ENCODE measurements around the gene HOXA5.

Gene HOXA5

GRCh38 chr7:27165089-27165995, 21.9 kb upstream of the HOXA5 start, which contains the start of gene HOXA9:
TSS of gene HOXA9 (minus strand) at chr7:27165537. CDS start at chr7:27165457, 80 bp downstream.
- no peak within 1 kb of the TSS for H3K4me3 ChIP-seq (IDR thresholded peaks at IDR 0.05; ENCODE audit: insufficient read depth, low read depth, low read length)
- no peaks in the 10 kb centered on the region for H3K4me1 ChIP-seq (ENCODE audit: low read depth, poor library complexity, severe bottlenecking)
- no peaks in the 10 kb centered on the region for H4K20me1 ChIP-seq (ENCODE audit: insufficient read depth)
- no peak within 1 kb of the TSS for H2AFZ ChIP-seq (ENCODE audit: low read depth)
- H3K27ac ChIP-seq = no peak within 1 kb of the TSS
- no peaks in the 10 kb centered on the region for H3K36me3 ChIP-seq (ENCODE audit: insufficient read depth)
- no peak within 1 kb of the TSS for H3K4me2 ChIP-seq
- TF ChIP-seq, protein P1, sequence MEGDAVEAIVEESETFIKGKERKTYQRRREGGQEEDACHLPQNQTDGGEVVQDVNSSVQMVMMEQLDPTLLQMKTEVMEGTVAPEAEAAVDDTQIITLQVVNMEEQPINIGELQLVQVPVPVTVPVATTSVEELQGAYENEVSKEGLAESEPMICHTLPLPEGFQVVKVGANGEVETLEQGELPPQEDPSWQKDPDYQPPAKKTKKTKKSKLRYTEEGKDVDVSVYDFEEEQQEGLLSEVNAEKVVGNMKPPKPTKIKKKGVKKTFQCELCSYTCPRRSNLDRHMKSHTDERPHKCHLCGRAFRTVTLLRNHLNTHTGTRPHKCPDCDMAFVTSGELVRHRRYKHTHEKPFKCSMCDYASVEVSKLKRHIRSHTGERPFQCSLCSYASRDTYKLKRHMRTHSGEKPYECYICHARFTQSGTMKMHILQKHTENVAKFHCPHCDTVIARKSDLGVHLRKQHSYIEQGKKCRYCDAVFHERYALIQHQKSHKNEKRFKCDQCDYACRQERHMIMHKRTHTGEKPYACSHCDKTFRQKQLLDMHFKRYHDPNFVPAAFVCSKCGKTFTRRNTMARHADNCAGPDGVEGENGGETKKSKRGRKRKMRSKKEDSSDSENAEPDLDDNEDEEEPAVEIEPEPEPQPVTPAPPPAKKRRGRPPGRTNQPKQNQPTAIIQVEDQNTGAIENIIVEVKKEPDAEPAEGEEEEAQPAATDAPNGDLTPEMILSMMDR (conservative IDR thresholded peaks at IDR 0.05; ENCODE audit: low read depth, low read length) = no peak
- no peaks in the 10 kb centered on the region for H3K27me3 ChIP-seq (ENCODE audit: insufficient read depth, low read depth)
- H3K9ac ChIP-seq = no peak within 1 kb of the TSS
- H3K79me2 ChIP-seq (ENCODE audit: insufficient read depth, low read depth) = no peaks in the 10 kb centered on the region

- no peaks in the 10 kb centered on the region for H3K4me1 ChIP-seq (ENCODE audit: low read depth, poor library complexity, severe bottlenecking)
- H3K36me3 ChIP-seq (ENCODE audit: insufficient read depth) = no peaks in the 10 kb centered on the region
- no peaks in the 10 kb centered on the region for H3K27me3 ChIP-seq (ENCODE audit: insufficient read depth, low read depth)
- no peak overlapping the region for H3K9ac ChIP-seq
- H3K4me2 ChIP-seq = no peak overlapping the region
- no peak overlapping the region for H3K4me3 ChIP-seq (IDR thresholded peaks at IDR 0.05; ENCODE audit: insufficient read depth, low read depth, low read length)
- TF ChIP-seq, protein P1 (conservative IDR thresholded peaks at IDR 0.05; ENCODE audit: low read depth, low read length) = no peak
- no peak overlapping the region for H2AFZ ChIP-seq (ENCODE audit: low read depth)
- H3K79me2 ChIP-seq (ENCODE audit: insufficient read depth, low read depth) = no peaks in the 10 kb centered on the region
- no peak overlapping the region for H3K27ac ChIP-seq
- H4K20me1 ChIP-seq (ENCODE audit: insufficient read depth) = no peaks in the 10 kb centered on the region
Observed at GRCh38 chr7:27164367-27165088, 21.0 kb upstream of the HOXA5 start.

GRCh38 chr7:27164045-27164366, 20.5 kb upstream of the HOXA5 start:
- TF ChIP-seq, protein P1 (conservative IDR thresholded peaks at IDR 0.05; ENCODE audit: low read depth, low read length) = no peak
- H3K27me3 ChIP-seq (ENCODE audit: insufficient read depth, low read depth) = no peaks in the 10 kb centered on the region

GRCh38 chr7:27163288-27164044, 20.0 kb upstream of the HOXA5 start:
- TF ChIP-seq, protein P1 (conservative IDR thresholded peaks at IDR 0.05; ENCODE audit: low read depth, low read length) = no peak
- H3K27ac ChIP-seq = no peak overlapping the region
- H3K4me2 ChIP-seq = no peak overlapping the region
- H4K20me1 ChIP-seq (ENCODE audit: insufficient read depth) = no peaks in the 10 kb centered on the region
- no peaks in the 10 kb centered on the region for H3K4me1 ChIP-seq (ENCODE audit: low read depth, poor library complexity, severe bottlenecking)
- H3K27me3 ChIP-seq (ENCODE audit: insufficient read depth, low read depth) = no peaks in the 10 kb centered on the region
- H3K4me3 ChIP-seq (IDR thresholded peaks at IDR 0.05; ENCODE audit: insufficient read depth, low read depth, low read length) = no peak overlapping the region
- no peaks in the 10 kb centered on the region for H3K36me3 ChIP-seq (ENCODE audit: insufficient read depth)
- no peaks in the 10 kb centered on the region for H3K79me2 ChIP-seq (ENCODE audit: insufficient read depth, low read depth)
- no peak overlapping the region for H3K9ac ChIP-seq
- H2AFZ ChIP-seq (ENCODE audit: low read depth) = no peak overlapping the region

More at GRCh38 chr7:27164045-27164366, 20.5 kb upstream of the HOXA5 start:
- Histone ChIP-seq H2AFZ (ENCODE audit: low read depth) (no peak overlapping the region), H4K20me1 (ENCODE audit: insufficient read depth) (no peaks in the 10 kb centered on the region), H3K4me3 (IDR thresholded peaks at IDR 0.05; ENCODE audit: insufficient read depth, low read depth, low read length) (no peak overlapping the region), H3K9ac (no peak overlapping the region), H3K4me1 (ENCODE audit: low read depth, poor library complexity, severe bottlenecking) (no peaks in the 10 kb centered on the region), H3K36me3 (ENCODE audit: insufficient read depth) (no peaks in the 10 kb centered on the region), H3K27ac (no peak overlapping the region), H3K4me2 (no peak overlapping the region), H3K79me2 (ENCODE audit: insufficient read depth, low read depth) (no peaks in the 10 kb centered on the region)

Measured in KMS-11 (cell line).